Bronchial epithelial cell (primary cell): Measurements from ENCODE around the gene IP6K3. TPM values are rescaled to one million over a fixed set of nuclear protein-coding genes. Genes with fewer than 3 reads are reported as not detected.

Source experiments
- DNase-seq: peaks from one replicate; pipeline ENCODE4 v3.0.0-alpha.2; 2010; ENCODE audit warnings: low read depth
- FAIRE-seq: peaks from 2 replicates; lab custom pipeline; 2011; peaks lifted over from hg19 to GRCh38; lab: Jason Lieb, UNC
- H3K27me3 ChIP-seq: 2 replicates; pipeline ENCODE4 v1.5.1; 2011; ENCODE audit warnings: low read length; ENCODE audit not compliant: control insufficient read depth, insufficient read depth
- H3K36me3 ChIP-seq: 2 replicates; pipeline ENCODE4 v1.5.1; 2011; ENCODE audit warnings: low read length; ENCODE audit not compliant: control insufficient read depth, insufficient read depth
- H3K4me3 ChIP-seq: 2 replicates; pipeline ENCODE4 v1.5.1; 2011; ENCODE audit warnings: mild to moderate bottlenecking, low read depth, low read length, control low read depth
- CTCF ChIP-seq: IDR thresholded peaks from 2 replicates; pipeline ENCODE4 v1.5.1; 2011; ENCODE audit warnings: mild to moderate bottlenecking, moderate library complexity, low read length, control low read depth, inconsistent platforms; ENCODE audit not compliant: insufficient read depth, severe bottlenecking
- total RNA-seq: library from RNA; depleted of rRNA; stranded (reverse); fragments of >200 nt; gene quantifications from 2 replicates; pipeline ENCODE4 v1.2.1, GENCODE V29; 2014

IP6K3 gene
- total RNA-seq, 1 donor from 2014 or later = under 0.01 TPM

- DNase-seq = peak; percentile 30
- Histone ChIP-seq H3K36me3 (peaks cover 50% of the 10 kb centered on the region), H3K4me3 (no peak overlapping the region), H3K27me3 (no peaks in the 10 kb centered on the region)
- no peak for FAIRE-seq
- TF ChIP-seq CTCF = no peak
Measured at GRCh38 chr6:33781131-33781975, 34.6 kb upstream of the IP6K3 start.

GRCh38 chr6:33779895-33780294 lies 33.2 kb upstream of the IP6K3 start:
- H3K4me3 ChIP-seq = no peak overlapping the region
- peaks cover 56% of the 10 kb centered on the region for H3K36me3 ChIP-seq
- FAIRE-seq = no peak
- no peak for DNase-seq
- TF ChIP-seq CTCF = no peak
- H3K27me3 ChIP-seq = no peaks in the 10 kb centered on the region

- TF ChIP-seq CTCF = no peak
- FAIRE-seq = no peak
- Histone ChIP-seq H3K4me3 (no peak overlapping the region), H3K36me3 (peaks cover 54% of the 10 kb centered on the region), H3K27me3 (no peaks in the 10 kb centered on the region)
- no peak for DNase-seq
Measured at GRCh38 chr6:33779290-33779689, 32.6 kb upstream of the IP6K3 start.

- DNase-seq = no peak
- H3K4me3 ChIP-seq = no peak overlapping the region
- H3K27me3 ChIP-seq = no peaks in the 10 kb centered on the region
- FAIRE-seq = no peak
- H3K36me3 ChIP-seq = peaks cover 52% of the 10 kb centered on the region
- no peak for TF ChIP-seq CTCF
Measured at GRCh38 chr6:33778444-33779121, 31.9 kb upstream of the IP6K3 start.

- no peak for FAIRE-seq
Measured at GRCh38 chr6:33777398-33778388, 31.0 kb upstream of the IP6K3 start.

More at GRCh38 chr6:33777398-33778388, 31.0 kb upstream of the IP6K3 start:
- Histone ChIP-seq H3K27me3 (no peaks in the 10 kb centered on the region), H3K4me3 (no peak overlapping the region), H3K36me3 (peaks cover 50% of the 10 kb centered on the region)
- no peak for TF ChIP-seq CTCF
- no peak for DNase-seq
